T-cell (primary cell): ENCODE results near the gene QDPR. TPM values are rescaled to one million over a fixed set of nuclear protein-coding genes. Genes with fewer than 3 reads are reported as not detected.
A peak's percentile ranks its signal among the peaks of the same experiment; 100 is the strongest.

Experiments used
- ATAC-seq, 4 experiments: fragments of 200-7000 bp in 3 of 4; fragments of 150-1000 bp in 1 of 4; cut with Tn5 transposase; replicated peaks in 1 of 4; 1 replicate in 3 of 4; 2 replicates in 1 of 4; pipeline ENCODE4 v1.10.0; 2021; ENCODE audit warnings: moderate library complexity in 3 of 4, mild to moderate bottlenecking in 2 of 4, moderate number of reproducible peaks in 1 of 4
- CTCF ChIA-PET, 2 donors: fragments of 300-600 bp; sonication (Branson Sonifier 250); formaldehyde crosslinking; loops; one replicate each; lab custom pipeline; 2022; ENCODE audit warnings: antibody characterized with exemption in 2 of 2; lab: Charles Lee
- POLR2A ChIA-PET, 2 donors: fragments of 300-600 bp; sonication (Branson Sonifier 250); formaldehyde crosslinking; loops; one replicate each; lab custom pipeline; 2022; ENCODE audit warnings: antibody characterized with exemption in 2 of 2; lab: Charles Lee
- DNase-seq, 35 experiments: peaks; one replicate each; pipeline versions ENCODE4 v3.0.0 to v3.0.0-alpha.2; 2013 to 2023
- H3K27ac ChIP-seq: one replicate; pipeline ENCODE4 v1.5.1; 2013; ENCODE audit warnings: low read length
- H3K27me3 ChIP-seq, 2 experiments: replicated peaks in 1 of 2; 1 replicate in 1 of 2; 2 replicates in 1 of 2; pipeline versions ENCODE4 v1.6.1 to v1.7.0; 2013; ENCODE audit warnings: low read length in 1 of 2, mixed read lengths in 1 of 2; ENCODE audit not compliant: control insufficient read depth in 2 of 2, insufficient read depth in 2 of 2; ENCODE audit errors: extremely low read depth in 1 of 2
- H3K36me3 ChIP-seq, 2 donors: 1 replicate in 1 of 2; 2 replicates in 1 of 2; pipeline versions ENCODE4 v1.6.1 to v1.7.0; 2013; ENCODE audit warnings: low read length in 1 of 2; ENCODE audit not compliant: control insufficient read depth in 2 of 2, insufficient read depth in 1 of 2; ENCODE audit errors: extremely low read depth in 1 of 2
- H3K4me1 ChIP-seq, 2 experiments: 1 replicate in 1 of 2; 2 replicates in 1 of 2; pipeline versions ENCODE4 v1.6.1 to v1.7.0; 2013; ENCODE audit warnings: low read length in 2 of 2, mixed read lengths in 1 of 2; ENCODE audit not compliant: insufficient read depth in 2 of 2, control insufficient read depth in 1 of 2; ENCODE audit errors: extremely low read depth in 1 of 2
- H3K4me3 ChIP-seq, 2 donors: 1 replicate in 1 of 2; 2 replicates in 1 of 2; pipeline versions ENCODE4 v1.5.1 to v1.7.0; 2013; ENCODE audit warnings: mild to moderate bottlenecking in 2 of 2, low read length in 1 of 2, moderate library complexity in 1 of 2; ENCODE audit not compliant: control insufficient read depth in 1 of 2; ENCODE audit errors: extremely low read depth in 1 of 2
- H3K9me3 ChIP-seq: 2 replicates; pipeline ENCODE4 v1.7.0; 2013
- H3K27ac Mint-ChIP-seq, 2 donors: one replicate each; pipeline ENCODE4 v1.8.0; 2020 to 2021; ENCODE audit warnings: mild to moderate bottlenecking in 2 of 2, mixed read lengths in 2 of 2
- H3K27me3 Mint-ChIP-seq, 2 donors: one replicate each; pipeline ENCODE4 v1.8.0; 2021 to 2022; ENCODE audit warnings: mixed read lengths in 2 of 2
- H3K36me3 Mint-ChIP-seq: one replicate; pipeline ENCODE4 v1.8.0; 2021; ENCODE audit warnings: mixed read lengths
- H3K4me1 Mint-ChIP-seq, 3 donors: one replicate each; pipeline ENCODE4 v1.8.0; 2020 to 2022; ENCODE audit warnings: mixed read lengths in 3 of 3, mild to moderate bottlenecking in 1 of 3
- H3K4me3 Mint-ChIP-seq, 3 donors: one replicate each; pipeline ENCODE4 v1.8.0; 2020 to 2022; ENCODE audit warnings: mild to moderate bottlenecking in 3 of 3, mixed read lengths in 3 of 3, moderate library complexity in 3 of 3
- H3K9me3 Mint-ChIP-seq, 3 donors: one replicate each; pipeline ENCODE4 v1.8.0; 2020 to 2022; ENCODE audit warnings: mixed read lengths in 3 of 3
- WGBS: methylation state at CpG from one replicate; pipeline ENCODE4 v1.1.5; 2013; ENCODE audit warnings: missing lambda C conversion rate; ENCODE audit not compliant: insufficient coverage; 5-methylcytosine and 5-hydroxymethylcytosine counted together
- total RNA-seq, 35 experiments: library from RNA in 6 of 35; stranded (reverse) in 6 of 35; fragments of 120-200 nt in 1 of 35; gene quantifications; one replicate each; pipeline versions ENCODE4 v1.2.1 to v1.2.4 and lab custom pipeline; 2013 to 2026

The QDPR gene
- total RNA-seq, 5 donors from 2014 or later (not counting 1 experiment from before 2014, with no cell fraction given) = 14.9 to 23.1 (median 20.0) TPM

DNA sequence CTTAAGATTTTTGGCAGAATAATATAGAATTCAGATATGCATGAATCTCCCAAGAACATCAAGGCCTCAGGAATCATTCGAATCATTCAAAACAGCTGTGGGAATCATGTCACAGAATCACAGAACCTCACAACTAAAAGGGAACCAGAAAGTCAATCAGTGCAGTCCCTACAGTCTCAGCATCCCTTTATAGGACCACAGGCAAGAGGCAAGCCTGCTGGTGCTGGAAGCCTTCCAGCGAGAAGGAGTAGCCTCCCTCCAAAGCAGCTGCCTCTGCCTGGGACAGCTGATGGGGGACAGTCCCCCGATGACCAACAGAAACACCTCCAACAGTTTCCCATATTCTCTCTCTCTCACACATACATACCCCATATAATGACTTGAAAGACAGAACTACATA, 20.7 kb downstream of the QDPR start:
- Mint-ChIP-seq H3K27me3 (no peaks in the 10 kb centered on the region), H3K4me3 (no peak overlapping the region), H3K4me1 (peaks cover 0 to 3% (median 2%) of the 10 kb centered on the region in 3 donors), H3K27ac (no peak overlapping the region), H3K36me3 (peaks cover 48% of the 10 kb centered on the region), H3K9me3 (no peaks in the 10 kb centered on the region)
- 100% methylated on average over 1 of the region's 3 CpGs for WGBS
- H3K27me3 ChIP-seq = no peaks in the 10 kb centered on the region
- no peak overlapping the region for H3K27ac ChIP-seq
- ATAC-seq (no peak), DNase-seq (no peak)
- no peaks in the 10 kb centered on the region for H3K9me3 ChIP-seq
- no peaks in the 10 kb centered on the region for H3K4me1 ChIP-seq
- POLR2A ChIA-PET = no interaction called here
- H3K4me3 ChIP-seq = no peak overlapping the region
- CTCF ChIA-PET = no interaction called here
- peaks cover 16 to 62% of the 10 kb centered on the region in 2 donors for H3K36me3 ChIP-seq

DNA sequence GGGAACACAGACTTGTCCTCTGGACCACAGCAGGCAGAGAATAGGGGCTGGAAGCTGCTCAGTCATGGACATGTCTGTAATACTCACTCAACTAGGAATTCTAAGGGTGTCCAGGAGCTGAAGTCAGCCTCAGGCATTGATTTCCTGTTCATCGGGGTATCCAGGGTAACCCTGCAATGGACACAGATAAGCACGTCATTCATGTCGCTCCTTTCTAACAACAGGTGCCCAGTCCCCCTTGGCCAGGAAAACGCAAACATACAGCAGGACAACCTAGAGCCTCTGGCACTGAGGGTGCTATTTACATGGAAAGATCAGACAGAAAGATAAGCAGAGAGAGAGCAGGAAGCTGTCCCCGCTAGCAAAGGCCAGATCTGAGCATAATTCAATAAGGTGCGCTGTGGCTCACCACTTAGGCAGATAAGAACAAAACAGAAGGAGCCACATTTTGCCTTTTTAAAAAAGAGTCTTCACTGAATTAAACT, 21.3 kb downstream of the QDPR start:
- no peak for ATAC-seq
- Mint-ChIP-seq H3K27ac (no peak overlapping the region), H3K9me3 (no peaks in the 10 kb centered on the region), H3K27me3 (no peaks in the 10 kb centered on the region), H3K4me3 (no peak overlapping the region), H3K4me1 (peaks cover 0 to 3% (median 2%) of the 10 kb centered on the region in 3 donors), H3K36me3 (peaks cover 50% of the 10 kb centered on the region)
- Histone ChIP-seq H3K36me3 (peaks cover 16 to 62% of the 10 kb centered on the region in 2 donors), H3K4me3 (no peak overlapping the region), H3K27me3 (no peaks in the 10 kb centered on the region), H3K27ac (no peak overlapping the region), H3K4me1 (no peaks in the 10 kb centered on the region), H3K9me3 (no peaks in the 10 kb centered on the region)
- 92% methylated on average over 4 of the region's 6 CpGs for WGBS
- ChIA-PET POLR2A (no interaction called here), CTCF (no interaction called here)
- no peak for DNase-seq

DNA sequence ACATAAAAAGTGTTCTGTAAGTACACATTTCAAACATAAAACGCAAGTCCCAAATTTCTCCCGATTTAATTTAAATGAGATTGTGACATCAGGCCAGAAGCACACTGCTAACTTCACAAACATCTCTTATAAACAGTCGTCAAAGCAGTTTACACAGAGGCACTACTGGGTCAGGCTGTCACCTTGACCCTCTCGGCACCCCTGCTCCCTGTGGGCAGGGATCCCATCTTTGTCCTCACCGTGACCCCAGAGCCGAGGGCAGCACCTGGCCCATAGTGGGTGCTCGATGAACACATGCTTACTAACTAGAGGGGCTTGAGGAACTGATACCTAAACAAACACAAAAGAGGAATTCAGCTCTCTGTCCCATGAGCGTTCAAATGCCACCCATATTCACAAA, 22.2 kb downstream of the QDPR start:
- Mint-ChIP-seq H3K9me3 (no peaks in the 10 kb centered on the region), H3K27me3 (no peaks in the 10 kb centered on the region), H3K36me3 (peaks cover 59% of the 10 kb centered on the region), H3K27ac (no peak overlapping the region), H3K4me3 (no peak overlapping the region), H3K4me1 (peaks cover 0 to 3% (median 2%) of the 10 kb centered on the region in 3 donors)
- POLR2A ChIA-PET = no interaction called here
- Histone ChIP-seq H3K27ac (no peak overlapping the region), H3K9me3 (no peaks in the 10 kb centered on the region), H3K4me1 (no peaks in the 10 kb centered on the region), H3K36me3 (peaks cover 10 to 53% of the 10 kb centered on the region in 2 donors), H3K4me3 (no peak overlapping the region), H3K27me3 (no peaks in the 10 kb centered on the region)
- no peak for ATAC-seq
- CTCF ChIA-PET = interaction anchor here in 1 of 2 donors (0.6 kb wide), 1 partner anchor 42 kb away, joined by 4 read pairs; no protein-coding TSS in a partner anchor
- WGBS = 91% methylated on average over 6 of the region's 8 CpGs
- DNase-seq = no peak

DNA sequence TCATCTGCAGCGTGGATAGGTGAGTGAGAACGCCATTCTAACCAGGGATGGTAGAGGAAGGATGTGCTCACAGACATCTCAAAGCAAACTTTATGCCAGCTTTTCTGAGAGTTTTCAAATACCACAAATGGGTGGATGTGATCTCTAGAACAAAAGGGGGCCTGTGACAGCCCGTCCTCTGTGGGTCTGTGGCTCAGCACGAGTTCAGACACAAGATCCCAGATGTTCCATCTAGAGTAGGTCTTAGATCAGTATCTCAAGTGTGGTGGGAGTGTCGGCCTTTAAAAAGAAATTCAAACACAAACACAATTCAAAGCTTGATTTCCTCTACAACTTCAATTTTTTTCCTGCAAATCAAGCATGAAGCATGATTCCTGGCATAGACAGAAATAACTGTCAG, 22.8 kb downstream of the QDPR start:
- no peak for ATAC-seq
- H3K27me3 ChIP-seq = no peaks in the 10 kb centered on the region
- POLR2A ChIA-PET = no interaction called here
- DNase-seq = no peak
- H3K4me1 Mint-ChIP-seq = no peaks in the 10 kb centered on the region
- no CpG with 5 or more reads among the region's 5 CpGs for WGBS
- H3K27ac Mint-ChIP-seq = peak overlapping the region in 1 of 2 donors; percentile 13
- no peaks in the 10 kb centered on the region for H3K9me3 Mint-ChIP-seq
- no peaks in the 10 kb centered on the region for H3K9me3 ChIP-seq
- no peaks in the 10 kb centered on the region for H3K27me3 Mint-ChIP-seq
- H3K36me3 Mint-ChIP-seq = peaks cover 58% of the 10 kb centered on the region
- CTCF ChIA-PET = no interaction called here
- peaks cover 8 to 49% of the 10 kb centered on the region in 2 donors for H3K36me3 ChIP-seq
- H3K4me3 ChIP-seq = no peak overlapping the region
- H3K4me3 Mint-ChIP-seq = no peak overlapping the region
- no peaks in the 10 kb centered on the region for H3K4me1 ChIP-seq
- H3K27ac ChIP-seq = no peak overlapping the region

DNA sequence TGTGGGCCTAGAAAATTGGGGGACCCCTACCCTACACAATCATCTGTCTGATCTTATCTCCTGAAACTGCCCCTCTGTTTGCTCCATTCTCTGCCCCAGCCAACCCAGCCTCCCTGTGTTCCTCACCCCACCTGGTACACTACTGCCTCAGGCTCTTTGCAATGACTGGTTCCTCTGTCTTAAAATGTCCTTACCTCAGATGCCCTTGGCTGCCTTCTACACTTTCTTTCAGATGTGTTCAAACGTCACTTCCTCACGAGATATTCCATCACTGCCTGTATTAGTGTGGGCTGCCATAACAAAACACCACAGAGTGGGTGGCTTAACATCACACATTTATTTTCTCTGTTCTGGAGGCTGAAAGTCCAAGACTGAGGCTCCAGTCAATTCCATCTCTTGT, 29.2 kb downstream of the QDPR start:
- no peak overlapping the region for H3K27ac Mint-ChIP-seq
- POLR2A ChIA-PET = no interaction called here
- H3K36me3 Mint-ChIP-seq = peaks cover 29% of the 10 kb centered on the region
- no CpG with 5 or more reads among the region's 2 CpGs for WGBS
- DNase-seq = no peak
- H3K27me3 ChIP-seq = no peaks in the 10 kb centered on the region
- H3K36me3 ChIP-seq = peaks cover 8 to 24% of the 10 kb centered on the region in 2 donors
- no peaks in the 10 kb centered on the region for H3K4me1 ChIP-seq
- H3K9me3 Mint-ChIP-seq = no peaks in the 10 kb centered on the region
- CTCF ChIA-PET = no interaction called here
- ATAC-seq = no peak
- H3K4me3 Mint-ChIP-seq = no peak overlapping the region
- no peak overlapping the region for H3K27ac ChIP-seq
- no peak overlapping the region for H3K4me3 ChIP-seq
- no peaks in the 10 kb centered on the region for H3K9me3 ChIP-seq
- no peaks in the 10 kb centered on the region for H3K4me1 Mint-ChIP-seq
- H3K27me3 Mint-ChIP-seq = no peaks in the 10 kb centered on the region

DNA sequence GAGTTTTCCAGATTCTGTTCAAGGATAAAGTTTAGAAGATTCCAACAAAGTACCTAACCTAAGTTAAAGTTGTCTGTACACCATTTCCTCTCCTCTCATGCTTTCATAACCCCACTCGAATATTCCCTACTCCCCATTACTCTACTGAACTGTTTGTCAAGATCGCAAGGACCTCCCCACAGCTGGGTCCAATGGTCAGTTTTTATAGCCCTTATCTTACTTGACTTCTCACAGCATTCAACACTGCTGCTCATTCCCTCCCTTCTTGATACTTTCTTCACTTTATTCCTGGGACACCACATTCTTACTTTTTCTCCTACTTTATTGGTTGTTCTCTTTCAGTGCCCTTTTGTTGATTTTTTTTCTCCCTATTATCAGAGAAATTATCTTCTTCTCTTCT, 30.9 kb downstream of the QDPR start:
- DNase-seq = no peak
- Mint-ChIP-seq H3K36me3 (peaks cover 19% of the 10 kb centered on the region), H3K4me3 (no peak overlapping the region), H3K9me3 (no peaks in the 10 kb centered on the region), H3K27ac (no peak overlapping the region), H3K4me1 (peaks cover 0 to 2% (median 0%) of the 10 kb centered on the region in 3 donors), H3K27me3 (no peaks in the 10 kb centered on the region)
- Histone ChIP-seq H3K36me3 (peaks cover 0 to 11% of the 10 kb centered on the region in 2 donors), H3K4me1 (no peaks in the 10 kb centered on the region), H3K9me3 (no peaks in the 10 kb centered on the region), H3K27me3 (no peaks in the 10 kb centered on the region), H3K27ac (no peak overlapping the region), H3K4me3 (no peak overlapping the region)
- ChIA-PET CTCF (interaction anchor here in 1 of 2 donors (0.6 kb wide), 1 partner anchor 28 kb away, joined by 4 read pairs; no protein-coding TSS in a partner anchor), POLR2A (no interaction called here)
- no peak for ATAC-seq
- WGBS = 96% methylated on average over 2 of the region's 2 CpGs
